Heart left ventricle (tissue), 13 donors: Measurements from ENCODE around the gene KCNJ16.

Experiments
- POLR2A ChIP-seq, 2 donors: fragments of 450-650 bp; IDR thresholded peaks; one replicate each; pipeline ENCODE4 v1.6.1; 2017; ENCODE audit warnings: antibody characterized with exemption in 2 of 2, mild to moderate bottlenecking in 2 of 2, moderate library complexity in 2 of 2
- TF ChIP-seq, protein P1 (sequence below), 12 donors: fragments of 200-600 bp; sonication (generic) in 4 of 12; IDR thresholded peaks; one replicate each; pipeline versions ENCODE4 v1.5.0 to v1.8.0; 2018 to 2022; ENCODE audit warnings: antibody characterized with exemption in 12 of 12, mild to moderate bottlenecking in 5 of 12
- donor health status: ischemic (EF 13 %, LVEDD 7.1; RV severe dilation, severe dysfunction).
- donor health status: DM: no; HTN: yes; CAD: no.
- donor health status: DM: no; HTN: no; CAD: no.
- donor health status: ischemic (EF 25% LVEDD 6.9; RV normal size, moderate dysfunction).
- donor health status: ischemic (EF 25% LVEDD 5.7; RV mildly dilated, moderate dysfunction).
- donor health status: ischemic (EF 35%, LVEDD 5.7; RV mildly dilated, moderate dysfunction).
- donor health status: nonischemic (EF 11% LVEDD 7.7; RV severe dilation, severe dysfunction).
- donor health status: DM: yes; HTN: yes; CAD: no.
- donor health status: PGD.
- donor health status: ischemic (EF 29% LVEDD 5.4; RV normal size, mild dysfunction).
- donor health status: nonischemic (EF 23%, LVEDD 6.1; RV moderate dilation, normal function).

DNA sequence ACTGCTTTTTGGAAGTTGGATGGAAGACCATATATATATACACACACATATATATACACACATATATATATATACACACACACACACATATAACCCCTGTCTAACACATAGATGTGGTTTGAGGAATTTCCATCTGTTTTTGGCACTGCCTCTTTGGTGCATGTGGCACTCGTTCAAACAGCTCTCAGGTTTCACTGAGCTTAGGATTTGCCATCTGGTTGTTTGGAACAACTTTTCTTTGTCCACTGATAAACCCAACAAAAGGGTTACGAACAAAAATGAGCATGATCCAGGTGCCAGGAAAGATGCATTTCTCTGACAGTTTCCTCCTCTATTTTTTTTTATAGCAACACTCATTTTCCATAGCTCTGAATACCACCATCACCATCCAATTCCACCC lies 14.6 kb upstream of the KCNJ16 start:
- TF ChIP-seq, protein P1, sequence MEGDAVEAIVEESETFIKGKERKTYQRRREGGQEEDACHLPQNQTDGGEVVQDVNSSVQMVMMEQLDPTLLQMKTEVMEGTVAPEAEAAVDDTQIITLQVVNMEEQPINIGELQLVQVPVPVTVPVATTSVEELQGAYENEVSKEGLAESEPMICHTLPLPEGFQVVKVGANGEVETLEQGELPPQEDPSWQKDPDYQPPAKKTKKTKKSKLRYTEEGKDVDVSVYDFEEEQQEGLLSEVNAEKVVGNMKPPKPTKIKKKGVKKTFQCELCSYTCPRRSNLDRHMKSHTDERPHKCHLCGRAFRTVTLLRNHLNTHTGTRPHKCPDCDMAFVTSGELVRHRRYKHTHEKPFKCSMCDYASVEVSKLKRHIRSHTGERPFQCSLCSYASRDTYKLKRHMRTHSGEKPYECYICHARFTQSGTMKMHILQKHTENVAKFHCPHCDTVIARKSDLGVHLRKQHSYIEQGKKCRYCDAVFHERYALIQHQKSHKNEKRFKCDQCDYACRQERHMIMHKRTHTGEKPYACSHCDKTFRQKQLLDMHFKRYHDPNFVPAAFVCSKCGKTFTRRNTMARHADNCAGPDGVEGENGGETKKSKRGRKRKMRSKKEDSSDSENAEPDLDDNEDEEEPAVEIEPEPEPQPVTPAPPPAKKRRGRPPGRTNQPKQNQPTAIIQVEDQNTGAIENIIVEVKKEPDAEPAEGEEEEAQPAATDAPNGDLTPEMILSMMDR (IDR thresholded peaks at IDR 0.05) = no peak
- TF ChIP-seq POLR2A (IDR thresholded peaks at IDR 0.05) = no peak
